CD14-positive monocyte (primary cell): ENCODE measurements around the gene CFAP126. TPM values are rescaled to one million over a fixed set of nuclear protein-coding genes. Genes with fewer than 3 reads are reported as not detected.

ENCODE experiments used
- DNase-seq, 3 donors: peaks; one replicate each; pipeline ENCODE4 v3.0.0-alpha.2; 2011 to 2022
- H2AFZ ChIP-seq: 2 replicates; pipeline ENCODE4 v1.6.0; 2012; ENCODE audit warnings: mild to moderate bottlenecking, low read depth, low read length, inconsistent platforms; ENCODE audit not compliant: insufficient read depth, poor library complexity, severe bottlenecking
- H3K27ac ChIP-seq, 2 donors: 1 replicate in 1 of 2; 2 replicates in 1 of 2; pipeline ENCODE4 v1.5.1; 2012 to 2013; ENCODE audit warnings: low read length in 2 of 2, control low read depth in 1 of 2, inconsistent platforms in 1 of 2, low read depth in 1 of 2, mild to moderate bottlenecking in 1 of 2
- H3K27me3 ChIP-seq, 2 donors: one replicate each; pipeline versions ENCODE4 v1.6.0 to v1.6.1; 2011 to 2013; ENCODE audit warnings: low read length in 2 of 2; ENCODE audit not compliant: control insufficient read depth in 2 of 2, insufficient read depth in 2 of 2
- H3K36me3 ChIP-seq, 2 donors: replicated peaks in 1 of 2; 1 replicate in 1 of 2; 2 replicates in 1 of 2; pipeline versions ENCODE4 v1.5.1 to v1.6.1; 2012 to 2013; ENCODE audit warnings: low read length in 2 of 2, control low read depth in 1 of 2, inconsistent platforms in 1 of 2, mild to moderate bottlenecking in 1 of 2; ENCODE audit not compliant: insufficient read depth in 2 of 2, control insufficient read depth in 1 of 2
- H3K4me1 ChIP-seq, 2 donors: 1 replicate in 1 of 2; 2 replicates in 1 of 2; pipeline versions ENCODE4 v1.5.1 to v1.6.1; 2012 to 2013; ENCODE audit warnings: low read length in 2 of 2, control low read depth in 1 of 2, inconsistent platforms in 1 of 2, mild to moderate bottlenecking in 1 of 2, moderate library complexity in 1 of 2; ENCODE audit not compliant: insufficient read depth in 2 of 2, control insufficient read depth in 1 of 2
- H3K4me2 ChIP-seq: replicated peaks from 2 replicates; pipeline ENCODE3; 2012; ENCODE audit warnings: low read length, moderate library complexity, mild to moderate bottlenecking; ENCODE audit not compliant: poor library complexity, severe bottlenecking; ENCODE audit errors: extremely low read depth
- H3K4me3 ChIP-seq, 3 experiments: fragments of 200-600 bp in 1 of 3; sonication (generic) in 1 of 3; replicated peaks in 1 of 3; 1 replicate in 2 of 3; 2 replicates in 1 of 3; pipeline ENCODE4 v1.5.1; 2011 to 2013; ENCODE audit warnings: low read length in 3 of 3, mild to moderate bottlenecking in 3 of 3, control low read depth in 2 of 3, low read depth in 2 of 3, inconsistent platforms in 1 of 3, moderate library complexity in 1 of 3
- H3K79me2 ChIP-seq: 2 replicates; pipeline ENCODE4 v1.6.0; 2012; ENCODE audit warnings: mild to moderate bottlenecking, control low read depth, inconsistent platforms, low read length, moderate library complexity; ENCODE audit not compliant: insufficient read depth
- H3K9ac ChIP-seq: 2 replicates; pipeline ENCODE4 v1.6.0; 2017; ENCODE audit warnings: low read length, mild to moderate bottlenecking; ENCODE audit not compliant: insufficient read depth, poor library complexity, severe bottlenecking
- H3K9me3 ChIP-seq, 2 donors: replicated peaks in 1 of 2; 1 replicate in 1 of 2; 2 replicates in 1 of 2; pipeline versions ENCODE4 v1.5.1 to v1.6.1; 2012 to 2013; ENCODE audit warnings: low read length in 2 of 2, control low read depth in 1 of 2; ENCODE audit not compliant: control insufficient read depth in 1 of 2, insufficient read depth in 1 of 2
- H4K20me1 ChIP-seq: 2 replicates; pipeline ENCODE4 v1.6.0; 2012; ENCODE audit warnings: mild to moderate bottlenecking, low read length, control low read depth, moderate library complexity; ENCODE audit not compliant: insufficient read depth
- H3K27ac Mint-ChIP-seq, 7 donors: one replicate each; pipeline ENCODE4 v1.8.0; 2020; ENCODE audit warnings: mild to moderate bottlenecking in 7 of 7, mixed read lengths in 7 of 7, moderate library complexity in 6 of 7, inconsistent platforms in 2 of 7
- H3K27me3 Mint-ChIP-seq, 3 donors: one replicate each; pipeline ENCODE4 v1.8.0; 2021 to 2022; ENCODE audit warnings: low read depth in 3 of 3, mild to moderate bottlenecking in 3 of 3, mixed read lengths in 3 of 3, moderate library complexity in 3 of 3, inconsistent platforms in 1 of 3
- H3K36me3 Mint-ChIP-seq, 2 donors: one replicate each; pipeline ENCODE4 v1.8.0; 2020; ENCODE audit warnings: mixed read lengths in 2 of 2, inconsistent platforms in 1 of 2, mild to moderate bottlenecking in 1 of 2
- H3K4me1 Mint-ChIP-seq: one replicate; pipeline ENCODE4 v1.8.0; 2020; ENCODE audit warnings: mild to moderate bottlenecking, mixed read lengths
- H3K4me3 Mint-ChIP-seq, 2 donors: one replicate each; pipeline ENCODE4 v1.8.0; 2020; ENCODE audit warnings: mild to moderate bottlenecking in 2 of 2, mixed read lengths in 2 of 2, moderate library complexity in 1 of 2
- H3K9me3 Mint-ChIP-seq, 7 donors: one replicate each; pipeline ENCODE4 v1.8.0; 2020 to 2022; ENCODE audit warnings: mixed read lengths in 7 of 7, mild to moderate bottlenecking in 6 of 7, moderate library complexity in 6 of 7, inconsistent platforms in 2 of 7
- intact Hi-C, 2 donors: fragments of 100-400 bp; cut with micrococcal nuclease; formaldehyde crosslinking; loops; one replicate each; pipeline versions ENCODE4 v1.15.0 to v1.15.1; 2023
- polyA plus RNA-seq, 3 donors: library from polyadenylated mRNA; depleted of rRNA in 1 of 3; unstranded in 2 of 3; stranded (reverse) in 1 of 3; fragments of 300-500 nt in 2 of 3; fragments of >200 nt in 1 of 3; fragmentation: Illumina TruSeq in 2 of 3; gene quantifications; 1 replicate in 2 of 3; 2 replicates in 1 of 3; pipeline ENCODE4 v1.2.3, GENCODE V29; 2012 to 2021
- TF ChIP-seq, protein P1 (sequence below): fragments of 200-600 bp; IDR thresholded peaks from one replicate; pipeline ENCODE4 v1.8.0; 2022; ENCODE audit warnings: antibody characterized with exemption, mild to moderate bottlenecking

CFAP126 gene
- polyA plus RNA-seq, 3 donors: not detected

DNA sequence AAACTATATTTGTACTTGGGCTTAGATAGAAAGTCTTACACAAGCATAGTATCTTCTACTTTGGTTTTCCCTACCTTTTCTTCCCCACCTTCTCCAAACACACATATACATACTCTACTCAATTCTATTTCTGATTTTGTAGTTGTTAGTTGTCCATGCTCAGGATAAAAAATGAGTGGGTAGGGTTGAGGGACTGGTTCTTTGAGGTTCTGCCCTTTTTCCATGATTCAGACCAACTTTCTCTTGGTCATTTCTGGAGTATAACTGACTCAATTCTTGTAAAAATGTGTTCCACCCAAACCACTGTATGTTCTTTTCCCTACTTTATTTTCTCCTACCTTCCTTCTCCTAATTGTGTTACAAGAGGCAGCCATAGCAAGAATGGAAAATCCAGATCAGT, 3.3 kb downstream of the CFAP126 start:
- Mint-ChIP-seq H3K27me3 (no peaks in the 10 kb centered on the region), H3K9me3 (no peaks in the 10 kb centered on the region), H3K4me3 (no peak overlapping the region), H3K4me1 (peaks cover 12% of the 10 kb centered on the region), H3K27ac (no peak overlapping the region), H3K36me3 (peaks cover 49 to 70% of the 10 kb centered on the region in 2 donors)
- Histone ChIP-seq H3K9ac (no peak overlapping the region), H3K4me1 (peaks cover 4 to 11% of the 10 kb centered on the region in 2 donors), H3K4me3 (no peak overlapping the region), H3K36me3 (peaks cover 23 to 52% of the 10 kb centered on the region in 2 donors), H2AFZ (no peak overlapping the region), H3K4me2 (no peak overlapping the region), H4K20me1 (no peaks in the 10 kb centered on the region), H3K27ac (no peak overlapping the region), H3K9me3 (no peaks in the 10 kb centered on the region), H3K79me2 (no peaks in the 10 kb centered on the region), H3K27me3 (no peaks in the 10 kb centered on the region)
- intact Hi-C loops: no loop called here
- DNase-seq: no peak
- TF ChIP-seq, protein P1, sequence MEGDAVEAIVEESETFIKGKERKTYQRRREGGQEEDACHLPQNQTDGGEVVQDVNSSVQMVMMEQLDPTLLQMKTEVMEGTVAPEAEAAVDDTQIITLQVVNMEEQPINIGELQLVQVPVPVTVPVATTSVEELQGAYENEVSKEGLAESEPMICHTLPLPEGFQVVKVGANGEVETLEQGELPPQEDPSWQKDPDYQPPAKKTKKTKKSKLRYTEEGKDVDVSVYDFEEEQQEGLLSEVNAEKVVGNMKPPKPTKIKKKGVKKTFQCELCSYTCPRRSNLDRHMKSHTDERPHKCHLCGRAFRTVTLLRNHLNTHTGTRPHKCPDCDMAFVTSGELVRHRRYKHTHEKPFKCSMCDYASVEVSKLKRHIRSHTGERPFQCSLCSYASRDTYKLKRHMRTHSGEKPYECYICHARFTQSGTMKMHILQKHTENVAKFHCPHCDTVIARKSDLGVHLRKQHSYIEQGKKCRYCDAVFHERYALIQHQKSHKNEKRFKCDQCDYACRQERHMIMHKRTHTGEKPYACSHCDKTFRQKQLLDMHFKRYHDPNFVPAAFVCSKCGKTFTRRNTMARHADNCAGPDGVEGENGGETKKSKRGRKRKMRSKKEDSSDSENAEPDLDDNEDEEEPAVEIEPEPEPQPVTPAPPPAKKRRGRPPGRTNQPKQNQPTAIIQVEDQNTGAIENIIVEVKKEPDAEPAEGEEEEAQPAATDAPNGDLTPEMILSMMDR: no peak

DNA sequence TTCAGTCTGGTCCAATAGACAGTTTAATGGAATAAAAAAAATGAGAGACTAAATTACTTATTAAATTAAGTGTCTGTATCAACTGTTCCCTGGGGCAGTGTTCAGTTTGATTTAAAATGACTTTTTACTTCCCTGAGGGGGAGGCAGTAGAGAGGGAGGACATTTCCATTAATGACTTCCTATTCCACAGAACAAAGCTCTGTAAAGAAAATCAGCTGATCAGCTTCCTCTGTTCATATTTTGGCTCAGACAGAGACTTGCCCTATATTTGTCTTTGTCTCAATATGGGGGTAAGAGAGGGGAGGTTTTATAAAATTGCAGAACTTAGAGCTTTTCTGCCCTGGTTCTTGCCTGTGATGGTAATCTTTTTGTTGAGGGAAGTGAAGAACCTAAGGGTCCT, 8.4 kb downstream of the CFAP126 start:
- H3K36me3 ChIP-seq: peaks cover 30 to 66% of the 10 kb centered on the region in 2 donors
- Mint-ChIP-seq H3K27ac (peak overlapping the region in 5 of 7 donors; percentile 5 to 80 (median 55)), H3K9me3 (no peaks in the 10 kb centered on the region), H3K4me3 (no peak overlapping the region), H3K4me1 (peaks cover 10% of the 10 kb centered on the region), H3K27me3 (no peaks in the 10 kb centered on the region), H3K36me3 (peaks cover 47 to 79% of the 10 kb centered on the region in 2 donors)
- H3K4me3 ChIP-seq: no peak overlapping the region
- H3K4me1 ChIP-seq: peaks cover 7 to 10% of the 10 kb centered on the region in 2 donors
- peak overlapping the region in 1 of 2 donors; percentile 53 for H3K27ac ChIP-seq
- no peaks in the 10 kb centered on the region for H3K79me2 ChIP-seq
- intact Hi-C loops: no loop called here
- no peaks in the 10 kb centered on the region for H4K20me1 ChIP-seq
- peak; percentile 28 to 34 (median 34) for DNase-seq
- H3K4me2 ChIP-seq: no peak overlapping the region
- H3K9ac ChIP-seq: no peak overlapping the region
- H3K9me3 ChIP-seq: no peaks in the 10 kb centered on the region
- H3K27me3 ChIP-seq: no peaks in the 10 kb centered on the region
- H2AFZ ChIP-seq: no peak overlapping the region
- TF ChIP-seq, protein P1: no peak
